Neuronal stem cell (in vitro differentiated cells): ENCODE data around the gene FSIP1.
A peak's percentile ranks its signal among the peaks of the same experiment; 100 is the strongest.

Source experiments
- DNase-seq: peaks from one replicate; pipeline ENCODE4 v3.0.0-alpha.2; 2013; ENCODE audit warnings: low spot score
- H2AFZ ChIP-seq: one replicate; pipeline ENCODE4 v1.6.1; 2013; ENCODE audit warnings: mild to moderate bottlenecking, low read length, inconsistent platforms
- H2AK5ac ChIP-seq: 2 replicates; pipeline ENCODE4 v1.6.1; 2013; ENCODE audit warnings: low read depth, mild to moderate bottlenecking, inconsistent platforms, low read length, moderate library complexity, mixed read lengths
- H2BK120ac ChIP-seq: 2 replicates; pipeline ENCODE4 v1.6.1; 2013; ENCODE audit warnings: low read depth, mild to moderate bottlenecking, inconsistent platforms, low read length, moderate library complexity, mixed read lengths
- H2BK12ac ChIP-seq: one replicate; pipeline ENCODE4 v1.6.1; 2013; ENCODE audit warnings: low read length, inconsistent platforms
- H2BK15ac ChIP-seq: 2 replicates; pipeline ENCODE4 v1.6.1; 2013; ENCODE audit warnings: mild to moderate bottlenecking, low read length, inconsistent platforms, mixed read lengths
- H2BK5ac ChIP-seq: one replicate; pipeline ENCODE4 v1.6.1; 2013; ENCODE audit warnings: inconsistent platforms, mild to moderate bottlenecking, low read length, moderate library complexity
- H3K14ac ChIP-seq: one replicate; pipeline ENCODE4 v1.6.1; 2013; ENCODE audit warnings: low read length, inconsistent platforms
- H3K18ac ChIP-seq: 2 replicates; pipeline ENCODE4 v1.6.1; 2013; ENCODE audit warnings: low read length, inconsistent platforms
- H3K23ac ChIP-seq: 2 replicates; pipeline ENCODE4 v1.6.1; 2013; ENCODE audit warnings: low read depth, mild to moderate bottlenecking, mixed read lengths, low read length, inconsistent platforms; ENCODE audit not compliant: poor library complexity
- H3K27ac ChIP-seq: replicated peaks from 3 replicates; pipeline ENCODE4 v1.5.1; 2013; ENCODE audit warnings: low read length, inconsistent platforms
- H3K27me3 ChIP-seq, 3 experiments: 2 replicates each; pipeline ENCODE4 v1.6.1; 2013; ENCODE audit warnings: low read length in 3 of 3, mild to moderate bottlenecking in 2 of 3, inconsistent platforms in 1 of 3, low read depth in 1 of 3, mixed read lengths in 1 of 3, moderate library complexity in 1 of 3; ENCODE audit not compliant: control insufficient read depth in 3 of 3, insufficient read depth in 3 of 3
- H3K36me3 ChIP-seq, 2 donors: replicated peaks in 1 of 2; 2 replicates each; pipeline ENCODE4 v1.6.1; 2013; ENCODE audit warnings: low read length in 2 of 2; ENCODE audit not compliant: control insufficient read depth in 2 of 2, insufficient read depth in 2 of 2
- H3K4ac ChIP-seq: 2 replicates; pipeline ENCODE4 v1.6.1; 2013; ENCODE audit warnings: inconsistent platforms, mild to moderate bottlenecking, low read length, moderate library complexity
- H3K4me1 ChIP-seq, 2 donors: 1 replicate in 1 of 2; 2 replicates in 1 of 2; pipeline ENCODE4 v1.6.1; 2013; ENCODE audit warnings: low read length in 2 of 2, low read depth in 1 of 2; ENCODE audit not compliant: control insufficient read depth in 2 of 2, insufficient read depth in 1 of 2
- H3K4me2 ChIP-seq: one replicate; pipeline ENCODE4 v1.6.1; 2013; ENCODE audit warnings: mild to moderate bottlenecking, low read length, inconsistent platforms; ENCODE audit not compliant: insufficient read depth, poor library complexity, severe bottlenecking
- H3K4me3 ChIP-seq, 2 donors: 2 replicates each; pipeline ENCODE4 v1.5.1; 2013; ENCODE audit warnings: low read length in 2 of 2, mild to moderate bottlenecking in 2 of 2, inconsistent platforms in 1 of 2, moderate library complexity in 1 of 2
- H3K79me1 ChIP-seq: one replicate; pipeline ENCODE4 v1.6.1; 2013; ENCODE audit warnings: low read depth, mild to moderate bottlenecking, inconsistent platforms, low read length, moderate library complexity
- H3K9ac ChIP-seq: one replicate; pipeline ENCODE4 v1.6.1; 2013; ENCODE audit warnings: mild to moderate bottlenecking, low read depth, low read length, inconsistent platforms; ENCODE audit not compliant: poor library complexity
- H3K9me3 ChIP-seq, 2 donors: replicated peaks in 1 of 2; 2 replicates each; pipeline versions ENCODE3 to v1.6.1; 2013; ENCODE audit warnings: low read length in 2 of 2, mild to moderate bottlenecking in 2 of 2, inconsistent platforms in 1 of 2, low read depth in 1 of 2, mixed read lengths in 1 of 2, moderate library complexity in 1 of 2; ENCODE audit not compliant: control insufficient read depth in 2 of 2, insufficient read depth in 1 of 2
- H4K8ac ChIP-seq: one replicate; pipeline ENCODE4 v1.6.1; 2013; ENCODE audit warnings: low read depth, mild to moderate bottlenecking, inconsistent platforms, low read length, moderate library complexity
- H4K91ac ChIP-seq: one replicate; pipeline ENCODE4 v1.6.1; 2013; ENCODE audit warnings: low read length, low read depth, mild to moderate bottlenecking, inconsistent platforms; ENCODE audit not compliant: poor library complexity
- WGBS, 2 donors: extraction: QIAGEN DNeasy Blood & Tissue Kit; methylation state at CpG; one replicate each; pipeline ENCODE4 v1.1.7; 2013; ENCODE audit warnings: missing lambda C conversion rate in 2 of 2, mixed read lengths in 1 of 2; ENCODE audit not compliant: insufficient read length in 2 of 2, insufficient replicate concordance in 1 of 2; ENCODE audit errors: extremely low coverage in 2 of 2; 5-methylcytosine and 5-hydroxymethylcytosine counted together

Gene FSIP1

DNA sequence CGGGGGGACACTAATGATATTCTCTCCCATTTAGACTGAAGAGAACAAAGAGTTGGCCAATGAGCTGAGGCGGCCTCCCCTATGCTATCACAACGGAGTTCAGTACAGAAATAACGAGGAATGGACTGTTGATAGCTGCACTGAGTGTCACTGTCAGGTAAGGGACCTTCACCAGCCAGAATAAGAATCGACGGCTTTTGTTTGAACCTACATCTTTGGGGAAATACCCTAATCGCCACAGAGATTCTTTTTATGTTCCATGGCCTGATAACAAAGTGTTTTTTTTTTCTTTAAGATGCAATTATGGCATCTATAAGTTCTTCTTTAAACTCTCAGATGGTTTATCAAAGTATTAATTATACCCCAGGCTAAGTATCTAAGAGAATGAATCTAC lies 198.4 kb downstream of the FSIP1 start:
- Histone ChIP-seq H3K4me2 (no peak overlapping the region), H3K79me1 (peaks cover 1% of the 10 kb centered on the region), H3K23ac (no peak overlapping the region), H2BK5ac (no peak overlapping the region), H3K18ac (no peak overlapping the region), H2AK5ac (no peak overlapping the region), H3K4me3 (no peak overlapping the region), H3K4ac (no peak overlapping the region), H4K91ac (no peak overlapping the region), H2BK15ac (no peak overlapping the region), H2BK12ac (no peak overlapping the region), H2AFZ (no peak overlapping the region), H3K14ac (no peak overlapping the region), H3K27me3 (no peaks in the 10 kb centered on the region), H2BK120ac (no peak overlapping the region), H3K4me1 (peaks cover 14 to 19% of the 10 kb centered on the region in 2 donors), H3K9ac (no peak overlapping the region), H3K36me3 (peaks cover 41 to 74% of the 10 kb centered on the region in 2 donors), H4K8ac (no peak overlapping the region), H3K9me3 (no peaks in the 10 kb centered on the region), H3K27ac (no peak overlapping the region)
- DNase-seq = no peak
- WGBS, 2 donors = no CpG with 5 or more reads among the region's 7 CpGs

DNA sequence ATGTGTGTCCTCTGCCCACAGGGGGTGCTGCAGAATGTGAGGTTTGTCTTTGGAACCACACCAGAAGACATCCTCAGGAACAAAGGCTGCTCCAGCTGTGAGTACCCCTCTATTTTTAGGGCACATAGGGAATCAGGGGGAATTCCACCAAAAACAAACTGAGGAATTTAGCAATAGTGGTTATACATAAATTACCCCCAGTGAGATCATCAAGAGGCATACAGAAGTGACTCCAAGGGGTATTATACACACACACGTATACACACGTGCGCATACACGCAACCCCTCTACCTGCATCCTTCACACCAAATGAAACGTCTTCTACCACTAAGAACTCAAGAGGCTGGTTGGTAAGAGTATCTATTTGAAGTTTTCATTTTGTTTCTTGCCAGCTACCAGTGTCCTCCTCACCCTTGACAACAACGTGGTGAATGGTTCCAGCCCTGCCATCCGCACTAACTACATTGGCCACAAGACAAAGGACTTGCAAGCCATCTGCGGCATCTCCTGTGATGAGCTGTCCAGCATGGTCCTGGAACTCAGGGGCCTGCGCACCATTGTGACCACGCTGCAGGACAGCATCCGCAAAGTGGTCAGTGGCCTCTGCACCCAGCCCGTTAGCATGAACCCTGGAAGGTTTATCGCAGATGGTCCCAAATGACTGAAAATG lies 198.9 kb downstream of the FSIP1 start:
- Histone ChIP-seq H3K4me1 (peaks cover 15 to 19% of the 10 kb centered on the region in 2 donors), H3K18ac (no peak overlapping the region), H3K4me3 (no peak overlapping the region), H3K27me3 (no peaks in the 10 kb centered on the region), H3K9ac (no peak overlapping the region), H4K8ac (no peak overlapping the region), H3K36me3 (peaks cover 36 to 69% of the 10 kb centered on the region in 2 donors), H2BK120ac (no peak overlapping the region), H4K91ac (no peak overlapping the region), H3K27ac (no peak overlapping the region), H2AFZ (no peak overlapping the region), H3K9me3 (no peaks in the 10 kb centered on the region), H3K23ac (no peak overlapping the region), H3K14ac (no peak overlapping the region), H2AK5ac (no peak overlapping the region), H2BK15ac (no peak overlapping the region), H3K79me1 (peaks cover 1% of the 10 kb centered on the region), H2BK5ac (no peak overlapping the region), H2BK12ac (no peak overlapping the region), H3K4me2 (no peak overlapping the region), H3K4ac (no peak overlapping the region)
- no CpG with 5 or more reads among the region's 13 CpGs for WGBS, 2 donors
- no peak for DNase-seq

DNA sequence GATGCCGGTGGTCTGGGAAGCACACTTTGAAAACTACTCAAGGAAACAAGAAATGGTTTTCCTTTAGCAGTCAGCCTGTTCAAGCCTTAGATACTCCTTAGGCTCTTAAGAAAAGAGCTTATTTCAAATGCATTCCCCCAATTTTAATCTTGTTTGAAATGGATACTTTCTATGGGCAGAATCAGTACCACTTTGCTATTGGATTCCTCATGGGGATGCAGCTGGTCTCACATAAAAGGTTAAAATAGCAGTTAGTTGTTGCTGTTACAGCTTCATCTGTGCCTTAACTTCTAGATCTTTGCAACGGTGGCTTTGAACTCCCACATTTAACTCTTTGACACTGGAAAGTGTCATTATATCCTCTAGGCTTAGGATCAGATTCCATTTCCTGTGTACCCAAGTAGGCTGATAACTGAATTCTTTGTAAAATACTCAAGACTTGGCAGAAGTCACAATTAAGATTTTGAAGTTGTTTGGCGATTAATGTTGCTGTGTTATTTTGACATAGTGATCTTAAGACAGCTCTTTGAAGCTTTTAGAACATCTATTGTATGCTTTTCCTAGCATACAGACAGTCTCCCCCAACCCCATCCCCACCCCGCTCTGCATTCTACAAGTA lies 199.6 kb downstream of the FSIP1 start:
- Histone ChIP-seq H3K4me2 (no peak overlapping the region), H3K27me3 (no peaks in the 10 kb centered on the region), H2AK5ac (no peak overlapping the region), H3K79me1 (peaks cover 1% of the 10 kb centered on the region), H3K18ac (no peak overlapping the region), H3K9ac (no peak overlapping the region), H2BK5ac (no peak overlapping the region), H4K8ac (no peak overlapping the region), H3K4me3 (peak overlapping the region in 1 of 2 donors; percentile 51), H3K23ac (no peak overlapping the region), H3K14ac (no peak overlapping the region), H2AFZ (no peak overlapping the region), H2BK120ac (no peak overlapping the region), H3K4me1 (peaks cover 15 to 19% of the 10 kb centered on the region in 2 donors), H2BK15ac (no peak overlapping the region), H3K27ac (no peak overlapping the region), H2BK12ac (no peak overlapping the region), H3K9me3 (no peaks in the 10 kb centered on the region), H3K4ac (no peak overlapping the region), H4K91ac (no peak overlapping the region), H3K36me3 (peaks cover 30 to 62% of the 10 kb centered on the region in 2 donors)
- WGBS, 2 donors = no CpG with 5 or more reads among the region's 4 CpGs
- DNase-seq = no peak

- Histone ChIP-seq H2AFZ (no peak overlapping the region), H2BK12ac (no peak overlapping the region), H3K27me3 (no peaks in the 10 kb centered on the region), H2BK120ac (no peak overlapping the region), H3K9me3 (no peaks in the 10 kb centered on the region), H3K79me1 (peaks cover 1% of the 10 kb centered on the region), H3K4me2 (no peak overlapping the region), H3K23ac (peak overlapping the region; percentile 20), H3K36me3 (peaks cover 26 to 56% of the 10 kb centered on the region in 2 donors), H3K27ac (no peak overlapping the region), H4K8ac (no peak overlapping the region), H3K14ac (no peak overlapping the region), H3K4me3 (peak overlapping the region in 1 of 2 donors; percentile 51), H3K4ac (no peak overlapping the region), H2AK5ac (no peak overlapping the region), H3K18ac (no peak overlapping the region), H2BK15ac (no peak overlapping the region), H2BK5ac (no peak overlapping the region), H4K91ac (no peak overlapping the region), H3K4me1 (peaks cover 15 to 19% of the 10 kb centered on the region in 2 donors), H3K9ac (no peak overlapping the region)
- WGBS, 2 donors = no CpG with 5 or more reads among the region's 20 CpGs
- no peak for DNase-seq
These were observed 200.2 kb downstream of the FSIP1 start for GRCh38 chr15:39582286-39582976.
